K562 (cell line): ENCODE results near the gene FLCN. TPM values are rescaled to one million over a fixed set of nuclear protein-coding genes. Genes with fewer than 3 reads are reported as not detected.

Source experiments
- ATF1 ChIP-seq, 2 experiments: fragments of 450-650 bp in 1 of 2; IDR thresholded peaks; 2 replicates each; pipeline ENCODE4 v1.6.1; 2016; ENCODE audit warnings: missing compliant biosample characterization in 1 of 2, missing genetic modification characterization in 1 of 2
- CCNT2 ChIP-seq: IDR thresholded peaks from 2 replicates; pipeline ENCODE4 v1.6.1; 2011; ENCODE audit warnings: borderline replicate concordance, low read depth, mild to moderate bottlenecking, moderate library complexity, mixed read lengths, low read length; ENCODE audit not compliant: insufficient read length; ENCODE audit errors: extremely low read depth
- CEBPG ChIP-seq, 3 experiments: fragments of 200-800 bp in 1 of 3; sonication (Bioruptor generic) in 1 of 3; sonication (generic) in 1 of 3; formaldehyde crosslinking in 1 of 3; IDR thresholded peaks in 2 of 3; conservative IDR thresholded peaks in 1 of 3; 2 replicates each; pipeline versions ENCODE4 v1.6.1 to v1.8.0; 2016 to 2022; ENCODE audit warnings: missing compliant biosample characterization in 2 of 3, missing genetic modification characterization in 2 of 3, mild to moderate bottlenecking in 1 of 3, missing genetic modification reagents in 1 of 3
- DACH1 ChIP-seq: fragments of 450-650 bp; IDR thresholded peaks from 2 replicates; pipeline ENCODE4 v1.6.1; 2018; ENCODE audit not compliant: partially characterized antibody
- ELF1 ChIP-seq: fragments of 200-800 bp; sonication (Bioruptor generic); IDR thresholded peaks from 2 replicates; pipeline ENCODE4 v1.6.1; 2016; ENCODE audit warnings: missing genetic modification characterization, missing compliant biosample characterization
- FOXK2 ChIP-seq, 2 experiments: fragments of 450-650 bp; IDR thresholded peaks in 1 of 2; conservative IDR thresholded peaks in 1 of 2; 2 replicates each; pipeline ENCODE4 v1.6.1; 2016; ENCODE audit warnings: low read depth in 2 of 2, mild to moderate bottlenecking in 1 of 2
- HES1 ChIP-seq: fragments of 450-650 bp; IDR thresholded peaks from 2 replicates; pipeline ENCODE4 v1.6.1; 2016; ENCODE audit warnings: low read depth, mild to moderate bottlenecking, moderate library complexity
- NKRF ChIP-seq: fragments of 450-650 bp; IDR thresholded peaks from 2 replicates; pipeline ENCODE4 v1.6.1; 2016; ENCODE audit warnings: borderline replicate concordance
- NUFIP1 ChIP-seq: fragments of 450-650 bp; IDR thresholded peaks from 2 replicates; pipeline ENCODE4 v1.6.1; 2018; ENCODE audit not compliant: partially characterized antibody
- PRDM10 ChIP-seq: fragments of 450-650 bp; IDR thresholded peaks from 2 replicates; pipeline ENCODE4 v1.6.1; 2018; ENCODE audit not compliant: partially characterized antibody
- TGIF2 ChIP-seq: sonication (generic); formaldehyde crosslinking; IDR thresholded peaks from 2 replicates; pipeline ENCODE4 v1.8.1; 2022; ENCODE audit warnings: mild to moderate bottlenecking, missing genetic modification reagents, moderate library complexity
- TOE1 ChIP-seq, 2 experiments: fragments of 450-650 bp in 1 of 2; sonication (generic) in 1 of 2; formaldehyde crosslinking in 1 of 2; IDR thresholded peaks; 2 replicates each; pipeline versions ENCODE4 v1.7.1 to v1.8.0; 2016 to 2022; ENCODE audit warnings: borderline replicate concordance in 2 of 2, mild to moderate bottlenecking in 2 of 2, antibody characterized with exemption in 1 of 2, inconsistent platforms in 1 of 2, low read depth in 1 of 2, missing genetic modification reagents in 1 of 2, moderate library complexity in 1 of 2
- U2AF2 ChIP-seq: fragments of 200-400 bp; formaldehyde crosslinking; optimal IDR thresholded peaks from 2 replicates; pipeline ENCODE3; 2017; ENCODE audit warnings: low read depth, mild to moderate bottlenecking, low read length
- ZNF175 ChIP-seq: fragments of 200-800 bp; sonication (Bioruptor generic); IDR thresholded peaks from 2 replicates; pipeline ENCODE4 v1.6.1; 2016; ENCODE audit warnings: low read depth, mild to moderate bottlenecking, missing genetic modification characterization, missing compliant biosample characterization
- ZNF644 ChIP-seq: fragments of 200-800 bp; sonication (Bioruptor generic); IDR thresholded peaks from 2 replicates; pipeline ENCODE4 v1.6.1; 2016; ENCODE audit warnings: low read depth, missing genetic modification characterization, missing compliant biosample characterization
- polyA plus RNA-seq, 8 experiments: library from polyadenylated mRNA; depleted of rRNA in 4 of 8; stranded (reverse) in 5 of 8; unstranded in 3 of 8; fragments of >200 nt; fragmentation: Nextera tagmentation in 2 of 8; fragmentation: Illumina TruSeq in 1 of 8; extraction: Ambion mirVana in 2 of 8; extraction: Trizol in 1 of 8; gene quantifications; 2 replicates each; pipeline versions ENCODE4 v1.2.1 to v1.2.3, GENCODE V29; 2011 to 2014; ENCODE audit warnings: inconsistent platforms in 1 of 8, missing spikeins in 1 of 8
- total RNA-seq, 7 experiments: library from RNA; depleted of rRNA in 6 of 7; stranded (reverse); fragments of >200 nt in 6 of 7; fragmentation: Illumina TruSeq in 2 of 7; extraction: Trizol in 2 of 7; gene quantifications; 2 replicates each; pipeline versions ENCODE4 v1.2.1 to v1.2.3, GENCODE V29; 2011 to 2021; ENCODE audit warnings: low replicate concordance in 1 of 7
- TF ChIP-seq, protein P1 (sequence below): sonication (generic); formaldehyde crosslinking; IDR thresholded peaks from 2 replicates; pipeline ENCODE4 v1.5.0; 2020; ENCODE audit warnings: missing genetic modification reagents
- TF ChIP-seq, protein P2 (sequence below): fragments of 250-450 bp; sonication (Bioruptor Pico); IDR thresholded peaks from 2 replicates; pipeline ENCODE4 v1.9.0; 2021; ENCODE audit warnings: mild to moderate bottlenecking

FLCN gene
- total and polyA plus RNA-seq, 9 of the 15 experiments (the other 6 are each of a cell fraction or from before 2014, with no cell fraction given): 1.6 to 33.5 (median 10.9) TPM

GRCh38 chr17:17237026-17237799 is at the start of gene FLCN (continued):
- TF ChIP-seq ZNF644 (tag): no peak
- TF ChIP-seq, protein P1, sequence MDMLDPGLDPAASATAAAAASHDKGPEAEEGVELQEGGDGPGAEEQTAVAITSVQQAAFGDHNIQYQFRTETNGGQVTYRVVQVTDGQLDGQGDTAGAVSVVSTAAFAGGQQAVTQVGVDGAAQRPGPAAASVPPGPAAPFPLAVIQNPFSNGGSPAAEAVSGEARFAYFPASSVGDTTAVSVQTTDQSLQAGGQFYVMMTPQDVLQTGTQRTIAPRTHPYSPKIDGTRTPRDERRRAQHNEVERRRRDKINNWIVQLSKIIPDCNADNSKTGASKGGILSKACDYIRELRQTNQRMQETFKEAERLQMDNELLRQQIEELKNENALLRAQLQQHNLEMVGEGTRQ (CRISPR knock-in tag): peak; percentile 98
- TF ChIP-seq, protein P2, sequence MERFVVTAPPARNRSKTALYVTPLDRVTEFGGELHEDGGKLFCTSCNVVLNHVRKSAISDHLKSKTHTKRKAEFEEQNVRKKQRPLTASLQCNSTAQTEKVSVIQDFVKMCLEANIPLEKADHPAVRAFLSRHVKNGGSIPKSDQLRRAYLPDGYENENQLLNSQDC: no peak
- TF ChIP-seq ZNF175: no peak
- no peak for TF ChIP-seq CEBPG (CRISPR knock-in tag; IDR thresholded peaks at IDR 0.05)
- peak in 1 of 2 experiments; percentile 14; a peak in 1 of 4 replicates for TF ChIP-seq CEBPG (tag; conservative IDR thresholded peaks at IDR 0.05 in 1 of 2, IDR thresholded peaks at IDR 0.05 in 1 of 2)
- peak; percentile 45 for TF ChIP-seq CCNT2
- TF ChIP-seq FOXK2 (conservative IDR thresholded peaks at IDR 0.05 in 1 of 2, IDR thresholded peaks at IDR 0.05 in 1 of 2; ENCODE audit: low read depth in 2 of 2): peak in 1 of 2 experiments; percentile 100; a peak in 2 of 4 replicates
- no peak for TF ChIP-seq TGIF2 (CRISPR knock-in tag)
- peak; percentile 34 for TF ChIP-seq ELF1
- TF ChIP-seq U2AF2: no peak
- TF ChIP-seq PRDM10: peak; percentile 100
- peak; percentile 18; the same call in 1 of the 2 replicates for TF ChIP-seq NKRF
- peak; percentile 94 for TF ChIP-seq DACH1
- TF ChIP-seq TOE1 (IDR thresholded peaks at IDR 0.05; ENCODE audit: borderline replicate concordance): peak; percentile 99
- TF ChIP-seq TOE1 (CRISPR knock-in tag; IDR thresholded peaks at IDR 0.05; ENCODE audit: borderline replicate concordance, low read depth): no peak
- no peak for TF ChIP-seq ATF1 (CRISPR knock-in tag; IDR thresholded peaks at IDR 0.05)
- TF ChIP-seq ATF1 (tag; IDR thresholded peaks at IDR 0.05): peak; percentile 73
- peak; percentile 42 for TF ChIP-seq HES1
- TF ChIP-seq NUFIP1: peak; percentile 93
